ENCODE results near the gene DNM2.

DNM2 gene

GRCh38 chr19:10776900-10777650 is 59.2 kb downstream of the DNM2 start:
- DNase-seq (ENCODE audit: low spot score), result no peak

- DNase-seq (ENCODE audit: low spot score), result no peak
Measured at GRCh38 chr19:10780368-10780767, 62.5 kb downstream of the DNM2 start.

GRCh38 chr19:10782795-10783194 is 64.9 kb downstream of the DNM2 start:
- no peak for DNase-seq (ENCODE audit: low spot score)

- no peak for DNase-seq (ENCODE audit: low spot score)
Measured at GRCh38 chr19:10784257-10784656, 66.4 kb downstream of the DNM2 start.

GRCh38 chr19:10788146-10788545 is 70.3 kb downstream of the DNM2 start:
- no peak for DNase-seq (ENCODE audit: low spot score)

GRCh38 chr19:10789866-10790265 is 72.0 kb downstream of the DNM2 start:
- DNase-seq (ENCODE audit: low spot score), result no peak

GRCh38 chr19:10796653-10797052 is 78.8 kb downstream of the DNM2 start:
- no peak for DNase-seq (ENCODE audit: low spot score)

GRCh38 chr19:10797078-10797477 is 79.2 kb downstream of the DNM2 start:
- DNase-seq (ENCODE audit: low spot score), result peak; percentile 66

- DNase-seq (ENCODE audit: low spot score), result peak; percentile 94
Measured at GRCh38 chr19:10797541-10798256, 79.8 kb downstream of the DNM2 start.

- DNase-seq (ENCODE audit: low spot score), result no peak
Measured at GRCh38 chr19:10800488-10800887, 82.6 kb downstream of the DNM2 start.

- no peak for DNase-seq (ENCODE audit: low spot score)
Measured at GRCh38 chr19:10802479-10802878, 84.6 kb downstream of the DNM2 start.

GRCh38 chr19:10803252-10803651 is 85.4 kb downstream of the DNM2 start:
- DNase-seq (ENCODE audit: low spot score), result no peak

- DNase-seq (ENCODE audit: low spot score), result no peak
Measured at GRCh38 chr19:10805065-10805757, 87.3 kb downstream of the DNM2 start.

GRCh38 chr19:10805758-10806247 is 87.9 kb downstream of the DNM2 start:
- no peak for DNase-seq (ENCODE audit: low spot score)

- DNase-seq (ENCODE audit: low spot score), result peak; percentile 68
Measured at GRCh38 chr19:10808937-10809649, 91.2 kb downstream of the DNM2 start.

GRCh38 chr19:10809651-10810285 is 91.9 kb downstream of the DNM2 start:
- DNase-seq (ENCODE audit: low spot score), result no peak

GRCh38 chr19:10811391-10812111 is 93.7 kb downstream of the DNM2 start:
- no peak for DNase-seq (ENCODE audit: low spot score)

- no peak for DNase-seq (ENCODE audit: low spot score)
Measured at GRCh38 chr19:10812196-10812595, 94.3 kb downstream of the DNM2 start.

GRCh38 chr19:10812902-10813404 is 95.1 kb downstream of the DNM2 start:
- DNase-seq (ENCODE audit: low spot score), result peak; percentile 37

- no peak for DNase-seq (ENCODE audit: low spot score)
Measured at GRCh38 chr19:10815007-10815536, 97.2 kb downstream of the DNM2 start.

All from CD4-positive, alpha-beta T cell treated with Interleukin-15 for 4 hours (primary cell).